Measurements from ENCODE around the gene CC2D2B. TPM values are rescaled to one million over a fixed set of nuclear protein-coding genes. Genes with fewer than 3 reads are reported as not detected.

CC2D2B gene
- total RNA-seq, 1 donor from 2014 or later: 0.46 TPM

- H3K27me3 Mint-ChIP-seq (ENCODE audit: unreplicated experiment): peaks cover 41% of the 10 kb centered on the region
- H3K4me3 Mint-ChIP-seq (ENCODE audit: unreplicated experiment): no peak overlapping the region
- TF ChIP-seq CTCF (IDR thresholded peaks at IDR 0.05): no peak
- H3K36me3 Mint-ChIP-seq (ENCODE audit: unreplicated experiment): no peaks in the 10 kb centered on the region
- no peaks in the 10 kb centered on the region for H3K4me1 Mint-ChIP-seq (ENCODE audit: unreplicated experiment)
- no peak for DNase-seq (ENCODE audit: extremely low spot score, unreplicated experiment)
- H3K27ac Mint-ChIP-seq (ENCODE audit: unreplicated experiment): no peak overlapping the region
- H3K9me3 Mint-ChIP-seq (ENCODE audit: unreplicated experiment): no peaks in the 10 kb centered on the region
Measured at GRCh38 chr10:96014473-96015102, 106.8 kb downstream of the CC2D2B start.

- no peaks in the 10 kb centered on the region for H3K9me3 Mint-ChIP-seq (ENCODE audit: unreplicated experiment)
- H3K27me3 Mint-ChIP-seq (ENCODE audit: unreplicated experiment): peaks cover 39% of the 10 kb centered on the region
- DNase-seq (ENCODE audit: extremely low spot score, unreplicated experiment): no peak
- H3K36me3 Mint-ChIP-seq (ENCODE audit: unreplicated experiment): no peaks in the 10 kb centered on the region
- no peaks in the 10 kb centered on the region for H3K4me1 Mint-ChIP-seq (ENCODE audit: unreplicated experiment)
- H3K4me3 Mint-ChIP-seq (ENCODE audit: unreplicated experiment): no peak overlapping the region
- H3K27ac Mint-ChIP-seq (ENCODE audit: unreplicated experiment): no peak overlapping the region
- TF ChIP-seq CTCF (IDR thresholded peaks at IDR 0.05): peak; percentile 82
Measured at GRCh38 chr10:96017191-96017687, 109.5 kb downstream of the CC2D2B start.

DNA sequence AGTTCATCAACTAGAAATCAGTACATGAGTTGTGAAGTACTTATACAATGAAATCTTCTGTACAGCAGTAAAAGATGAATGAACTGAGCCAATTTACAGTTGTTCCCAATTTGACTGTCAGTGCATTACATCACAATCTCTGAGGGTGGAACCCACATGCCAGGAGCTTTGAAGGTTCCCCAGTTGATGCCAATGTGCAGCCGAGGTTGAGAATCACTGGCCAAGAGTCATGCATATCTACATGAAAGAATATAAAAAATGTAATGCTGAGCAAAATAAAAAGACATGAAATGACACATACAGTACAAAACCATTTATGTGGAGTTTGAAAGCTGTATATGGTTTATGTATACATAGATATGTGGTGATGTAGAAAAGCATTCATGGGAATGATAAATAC, 113.6 kb downstream of the CC2D2B start:
- Mint-ChIP-seq H3K27ac (ENCODE audit: unreplicated experiment) (no peak overlapping the region), H3K36me3 (ENCODE audit: unreplicated experiment) (no peaks in the 10 kb centered on the region), H3K9me3 (ENCODE audit: unreplicated experiment) (no peaks in the 10 kb centered on the region), H3K4me1 (ENCODE audit: unreplicated experiment) (no peaks in the 10 kb centered on the region), H3K27me3 (ENCODE audit: unreplicated experiment) (peaks cover 28% of the 10 kb centered on the region), H3K4me3 (ENCODE audit: unreplicated experiment) (no peak overlapping the region)
- no peak for DNase-seq (ENCODE audit: extremely low spot score, unreplicated experiment)
- no peak for TF ChIP-seq CTCF (IDR thresholded peaks at IDR 0.05)

DNA sequence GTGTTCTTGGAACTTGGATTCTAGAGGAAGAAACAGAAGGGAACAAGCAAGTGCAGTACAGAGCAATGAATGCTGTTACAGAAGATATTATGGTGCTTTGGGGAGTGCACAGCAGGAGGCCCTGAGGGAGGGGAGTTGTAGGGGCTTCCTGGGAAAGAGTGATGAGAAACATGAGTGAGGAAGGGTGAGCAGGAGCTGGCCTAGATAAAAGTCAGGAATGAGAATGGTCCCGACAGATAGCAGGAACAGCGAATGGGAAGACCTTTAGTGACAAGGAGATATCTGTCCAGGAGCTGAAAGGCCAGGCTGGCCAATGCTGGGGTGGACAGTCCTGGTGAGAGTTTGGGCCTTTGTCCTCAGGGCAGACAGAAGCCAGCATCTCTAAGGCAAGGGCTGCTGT, 115.0 kb downstream of the CC2D2B start:
- no peak for DNase-seq (ENCODE audit: extremely low spot score, unreplicated experiment)
- Mint-ChIP-seq H3K27ac (ENCODE audit: unreplicated experiment) (no peak overlapping the region), H3K4me3 (ENCODE audit: unreplicated experiment) (no peak overlapping the region), H3K9me3 (ENCODE audit: unreplicated experiment) (no peaks in the 10 kb centered on the region), H3K4me1 (ENCODE audit: unreplicated experiment) (no peaks in the 10 kb centered on the region), H3K36me3 (ENCODE audit: unreplicated experiment) (no peaks in the 10 kb centered on the region), H3K27me3 (ENCODE audit: unreplicated experiment) (peaks cover 30% of the 10 kb centered on the region)
- no peak for TF ChIP-seq CTCF (IDR thresholded peaks at IDR 0.05)

DNA sequence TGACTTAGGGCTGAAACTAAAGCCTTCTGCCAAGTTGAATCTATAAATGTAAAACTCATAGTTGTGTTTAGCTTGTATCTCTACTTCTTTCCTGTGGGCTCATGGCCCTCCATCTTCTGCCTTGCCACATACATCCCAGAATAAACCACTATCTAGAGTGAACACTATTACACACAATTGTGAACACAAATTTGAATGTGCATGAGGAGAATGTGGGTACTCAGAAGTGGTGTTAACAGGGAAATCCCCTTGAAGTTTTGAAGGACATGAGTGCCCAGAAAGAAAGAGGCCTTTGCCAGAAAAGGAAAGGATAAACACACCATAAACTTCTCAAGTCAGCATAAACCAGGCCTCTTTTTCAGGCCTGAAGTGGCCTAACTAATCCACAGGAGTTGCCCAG, 115.4 kb downstream of the CC2D2B start:
- H3K9me3 Mint-ChIP-seq (ENCODE audit: unreplicated experiment): no peaks in the 10 kb centered on the region
- no peaks in the 10 kb centered on the region for H3K36me3 Mint-ChIP-seq (ENCODE audit: unreplicated experiment)
- no peak overlapping the region for H3K27ac Mint-ChIP-seq (ENCODE audit: unreplicated experiment)
- no peak for TF ChIP-seq CTCF (IDR thresholded peaks at IDR 0.05)
- H3K4me1 Mint-ChIP-seq (ENCODE audit: unreplicated experiment): no peaks in the 10 kb centered on the region
- DNase-seq (ENCODE audit: extremely low spot score, unreplicated experiment): no peak
- H3K27me3 Mint-ChIP-seq (ENCODE audit: unreplicated experiment): peaks cover 34% of the 10 kb centered on the region
- H3K4me3 Mint-ChIP-seq (ENCODE audit: unreplicated experiment): no peak overlapping the region

Measured in osteocyte (in vitro differentiated cells).